ENCODE measurements around the gene NPEPPS.
A peak's percentile ranks its signal among the peaks of the same experiment; 100 is the strongest.

The NPEPPS gene

GRCh38 chr17:47629826-47630225 is 98.9 kb downstream of the NPEPPS start:
- no peak for DNase-seq (ENCODE audit: low read depth in 1 of 2, low spot score in 1 of 2)

GRCh38 chr17:47630614-47631013 is 99.7 kb downstream of the NPEPPS start:
- DNase-seq (ENCODE audit: low read depth in 1 of 2, low spot score in 1 of 2) = no peak

GRCh38 chr17:47632991-47633390 is 102.1 kb downstream of the NPEPPS start:
- no peak for DNase-seq (ENCODE audit: low read depth in 1 of 2, low spot score in 1 of 2)

GRCh38 chr17:47633996-47634395 is 103.1 kb downstream of the NPEPPS start:
- no peak for DNase-seq (ENCODE audit: low read depth in 1 of 2, low spot score in 1 of 2)

- no peak for DNase-seq (ENCODE audit: low read depth in 1 of 2, low spot score in 1 of 2)
Observed at GRCh38 chr17:47634870-47635269, 104.0 kb downstream of the NPEPPS start.

GRCh38 chr17:47635734-47636133 is 104.8 kb downstream of the NPEPPS start:
- no peak for DNase-seq (ENCODE audit: low read depth in 1 of 2, low spot score in 1 of 2)

- DNase-seq (ENCODE audit: low read depth in 1 of 2, low spot score in 1 of 2) = no peak
Observed at GRCh38 chr17:47636273-47637030, 105.5 kb downstream of the NPEPPS start.

- no peak for DNase-seq (ENCODE audit: low read depth in 1 of 2, low spot score in 1 of 2)
Observed at GRCh38 chr17:47638903-47639302, 108.0 kb downstream of the NPEPPS start.

- DNase-seq (ENCODE audit: low read depth in 1 of 2, low spot score in 1 of 2) = no peak
Observed at GRCh38 chr17:47640076-47640475, 109.2 kb downstream of the NPEPPS start.

- no peak for DNase-seq (ENCODE audit: low read depth in 1 of 2, low spot score in 1 of 2)
Observed at GRCh38 chr17:47641202-47641601, 110.3 kb downstream of the NPEPPS start.

GRCh38 chr17:47643116-47643515 is 112.2 kb downstream of the NPEPPS start:
- no peak for DNase-seq (ENCODE audit: low read depth in 1 of 2, low spot score in 1 of 2)

- no peak for DNase-seq (ENCODE audit: low read depth in 1 of 2, low spot score in 1 of 2)
Observed at GRCh38 chr17:47644324-47644723, 113.4 kb downstream of the NPEPPS start.

GRCh38 chr17:47649153-47649971 is 118.5 kb downstream of the NPEPPS start, which contains the start of gene KPNB1:
TSS of gene KPNB1 (plus strand) at chr17:47649919. CDS start at chr17:47650245, 326 bp downstream.
- DNase-seq (ENCODE audit: low read depth in 1 of 2, low spot score in 1 of 2) = peak; percentile 89 to 98

- DNase-seq (ENCODE audit: low read depth in 1 of 2, low spot score in 1 of 2) = peak in 1 of 2 donors; percentile 31
Observed at GRCh38 chr17:47649972-47650524, 119.1 kb downstream of the NPEPPS start.

GRCh38 chr17:47650525-47651522 is 119.9 kb downstream of the NPEPPS start:
- DNase-seq (ENCODE audit: low read depth in 1 of 2, low spot score in 1 of 2) = peak; percentile 86 to 93

GRCh38 chr17:47651704-47652103 is 120.8 kb downstream of the NPEPPS start:
- DNase-seq (ENCODE audit: low read depth in 1 of 2, low spot score in 1 of 2) = no peak

GRCh38 chr17:47652570-47652969 is 121.7 kb downstream of the NPEPPS start:
- no peak for DNase-seq (ENCODE audit: low read depth in 1 of 2, low spot score in 1 of 2)

- DNase-seq (ENCODE audit: low read depth in 1 of 2, low spot score in 1 of 2) = no peak
Observed at GRCh38 chr17:47653442-47653841, 122.5 kb downstream of the NPEPPS start.

GRCh38 chr17:47654991-47655390 is 124.1 kb downstream of the NPEPPS start:
- no peak for DNase-seq (ENCODE audit: low read depth in 1 of 2, low spot score in 1 of 2)

- no peak for DNase-seq (ENCODE audit: low read depth in 1 of 2, low spot score in 1 of 2)
Observed at GRCh38 chr17:47660064-47660492, 129.2 kb downstream of the NPEPPS start.

Measured in activated CD4-positive, alpha-beta T cell treated with anti-CD3 and anti-CD28 coated beads, Interleukin-2, amount 50 U/mL, for 24 hours (primary cell).